ENCODE measurements around the gene OGFOD1.
A peak's percentile ranks its signal among the peaks of the same experiment; 100 is the strongest.

The OGFOD1 gene
- 17.3 to 55.0 (median 36.8) reads per million in 17 experiments for total RNA-seq

DNA sequence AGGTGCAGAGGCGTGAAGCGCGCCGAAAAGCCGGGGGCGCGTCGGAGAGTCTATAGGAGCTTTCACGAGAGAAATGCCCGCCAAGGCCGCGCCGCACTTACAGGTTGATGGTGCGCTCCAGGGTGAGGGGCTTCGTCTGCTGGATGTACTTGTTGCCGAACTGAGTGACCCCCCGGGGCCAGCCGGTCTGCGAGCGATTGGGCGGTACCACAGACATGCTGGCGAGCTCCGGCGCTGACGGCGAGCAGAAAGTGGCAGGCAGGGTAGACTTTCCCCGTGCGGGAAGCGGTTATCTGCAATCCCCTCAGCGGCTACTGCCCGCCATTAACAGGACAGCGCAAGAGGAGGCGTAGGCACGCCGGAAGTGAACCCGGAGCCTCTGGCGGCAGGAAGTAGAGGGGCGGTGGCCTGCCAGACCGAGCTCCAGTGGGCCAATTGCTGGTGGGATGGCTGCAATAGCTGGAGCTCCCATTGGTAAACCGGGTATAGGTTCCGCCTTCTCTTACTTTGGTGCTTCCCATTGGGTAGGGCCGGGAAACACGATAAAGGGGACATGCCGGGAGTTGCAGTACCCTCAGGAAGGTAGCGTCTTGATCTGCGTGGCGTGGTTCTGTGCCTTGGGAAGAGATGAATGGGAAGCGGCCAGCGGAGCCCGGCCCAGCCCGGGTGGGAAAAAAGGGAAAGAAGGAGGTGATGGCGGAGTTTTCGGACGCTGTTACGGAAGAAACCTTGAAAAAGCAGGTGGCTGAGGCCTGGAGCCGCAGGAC is at the start of gene OGFOD1, which contains the start of gene NUDT21:
Gene OGFOD1, plus strand, starts transcription at position 569 of the 767 bp plus-strand sequence. Its CDS starts 59 bp downstream, at position 628.
Gene NUDT21, minus strand, starts transcription at position 347 of the 767 bp plus-strand sequence. Its CDS starts 130 bp downstream, at position 217.
- DNase-seq: peak; percentile 94 to 99 (median 97)

DNA sequence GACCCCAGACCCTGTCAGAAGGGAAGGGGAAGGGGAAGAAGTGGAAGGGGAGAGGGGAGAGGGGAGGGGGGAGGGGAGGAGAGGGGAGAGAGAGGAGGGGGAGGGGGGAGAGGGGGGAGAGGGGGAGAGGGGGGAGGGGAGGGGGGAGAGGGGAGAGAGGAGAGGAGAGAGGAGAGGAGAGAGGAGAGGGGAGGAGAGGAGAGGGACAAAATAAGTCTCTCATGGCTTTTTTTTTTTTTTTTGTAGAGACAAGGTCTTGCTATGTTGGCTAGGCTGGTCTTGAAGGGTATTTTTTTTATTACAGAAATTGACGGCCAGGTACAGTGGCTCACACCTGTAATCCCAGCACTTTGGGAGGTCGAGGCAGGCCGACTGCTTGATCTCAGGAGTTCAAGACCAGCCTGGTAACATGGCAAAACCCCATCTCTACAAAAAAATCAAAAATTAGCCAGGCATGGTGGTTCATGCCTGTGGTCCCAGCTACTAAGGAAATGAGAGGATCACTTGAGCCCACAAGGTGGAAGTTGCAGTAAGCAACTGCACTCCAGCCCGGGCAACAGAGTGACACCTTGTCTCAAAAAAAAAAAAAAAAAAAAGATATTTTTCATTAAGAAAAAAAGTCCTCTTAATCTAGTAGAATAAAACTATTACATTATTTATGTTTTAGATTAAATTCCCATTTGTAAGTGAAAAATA is 45.2 kb upstream of the OGFOD1 start:
- no peak for DNase-seq

DNA sequence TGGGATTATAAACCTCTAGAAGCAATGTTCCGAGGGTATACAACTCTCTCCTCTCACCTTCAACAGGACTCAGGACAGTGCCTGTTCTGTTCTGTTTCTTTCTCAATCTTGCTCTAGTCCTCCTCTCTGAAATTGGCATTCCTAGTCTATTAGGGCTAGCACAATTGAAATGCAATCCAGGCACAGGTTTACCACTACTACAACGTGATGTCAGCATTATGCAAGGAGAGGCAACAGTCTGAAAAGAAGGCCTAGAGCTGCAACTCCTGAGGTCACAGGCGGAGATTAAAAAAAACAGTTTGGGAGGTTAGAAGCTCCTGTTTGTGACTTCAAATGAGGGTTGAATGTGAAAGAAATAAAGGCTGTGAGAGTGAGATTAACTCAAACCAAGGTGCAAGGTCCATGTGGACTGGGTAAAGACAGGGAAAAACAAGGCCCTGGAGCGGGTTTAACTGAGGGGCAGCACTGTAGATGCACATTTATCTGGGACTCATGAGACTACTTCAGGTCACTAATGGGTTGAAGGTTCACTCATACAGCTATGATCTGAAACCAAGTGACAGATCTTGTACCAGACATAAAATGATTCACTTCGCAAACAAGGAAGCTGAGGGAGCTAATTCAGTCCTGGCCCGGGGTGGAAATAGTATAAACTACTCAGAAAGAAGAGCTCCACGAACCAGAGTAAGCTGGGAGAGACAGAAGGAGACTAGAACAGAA is 42.8 kb upstream of the OGFOD1 start:
- peak in 1 of 4 experiments; percentile 11 for DNase-seq

DNA sequence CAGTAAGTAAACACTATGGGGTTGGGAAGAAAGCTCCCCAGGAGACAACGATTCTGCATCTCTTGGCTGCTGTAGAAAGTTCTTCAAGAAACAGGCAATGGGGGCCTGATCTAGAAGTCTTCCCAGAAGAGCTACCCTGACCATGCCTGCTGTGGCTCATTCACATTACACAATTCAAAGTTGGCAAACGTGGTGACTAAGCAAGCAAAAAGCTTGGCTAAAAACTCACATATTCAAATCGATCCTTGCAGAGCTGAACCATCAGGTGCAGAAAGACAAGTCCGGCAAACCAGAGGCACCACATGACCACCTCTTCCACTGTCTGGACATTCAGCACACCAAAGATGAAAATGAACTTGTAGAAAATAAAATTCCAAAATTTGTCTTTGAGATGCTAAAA is 42.2 kb upstream of the OGFOD1 start:
- DNase-seq: peak; percentile 22 to 57 (median 48)

DNA sequence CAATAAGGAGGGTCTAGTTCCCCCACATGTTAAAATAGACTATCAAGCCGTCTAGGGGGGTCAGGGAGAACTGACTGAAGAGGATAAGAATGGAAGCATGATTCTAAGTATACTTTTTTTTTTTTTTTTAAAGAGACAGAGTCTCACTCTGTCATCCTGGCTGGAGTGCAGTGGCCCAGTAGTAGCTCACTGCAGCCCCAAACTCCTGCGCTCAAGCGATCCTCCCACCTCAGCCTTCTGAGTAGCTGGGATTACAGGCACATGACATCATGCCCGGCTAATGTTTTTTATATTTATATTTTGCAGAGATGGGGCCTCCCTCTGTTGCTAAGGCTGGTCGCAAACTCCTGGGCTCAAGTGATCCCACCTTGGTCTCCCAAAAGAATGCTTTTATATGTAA is 40.2 kb upstream of the OGFOD1 start:
- DNase-seq: no peak

DNA sequence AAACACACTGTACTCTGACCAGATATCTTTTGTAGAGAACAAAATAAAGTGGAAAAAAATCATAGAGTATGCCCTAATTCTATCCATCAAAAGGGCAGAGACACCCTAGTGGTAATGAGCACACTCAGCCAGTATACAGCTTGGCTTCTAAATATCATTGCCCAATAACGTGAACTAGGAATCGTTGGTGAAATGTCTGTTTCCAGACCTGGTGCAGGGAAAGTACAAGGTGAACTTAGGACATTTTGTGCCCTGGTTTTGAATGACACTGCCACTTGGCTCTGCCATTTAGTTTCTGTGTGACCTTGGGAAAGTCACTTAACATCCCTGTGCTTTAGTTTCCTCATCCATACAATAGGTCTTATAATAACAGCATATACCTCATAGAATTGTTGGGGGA is 39.7 kb upstream of the OGFOD1 start:
- DNase-seq: no peak

DNA sequence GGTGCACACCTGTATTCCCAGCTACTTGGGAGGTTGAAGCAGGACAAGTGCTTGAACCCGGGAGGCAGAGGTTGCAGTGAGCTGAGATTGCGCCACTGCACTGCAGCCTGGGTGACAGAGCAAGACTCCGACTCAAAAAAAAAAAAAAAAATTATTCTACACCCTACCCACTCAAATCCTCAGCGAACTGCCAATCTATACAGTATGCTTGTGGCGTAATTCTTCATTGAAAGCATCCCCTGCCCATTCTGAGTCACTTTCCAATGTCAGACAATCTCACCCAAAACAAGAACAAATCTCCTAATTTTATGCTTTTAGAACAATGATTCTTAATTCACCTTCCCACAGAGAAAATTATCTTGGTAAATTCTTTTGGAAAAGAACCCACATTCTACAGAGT is 38.0 kb upstream of the OGFOD1 start:
- peak in 3 of 4 experiments; percentile 30 to 66 (median 52) for DNase-seq

DNA sequence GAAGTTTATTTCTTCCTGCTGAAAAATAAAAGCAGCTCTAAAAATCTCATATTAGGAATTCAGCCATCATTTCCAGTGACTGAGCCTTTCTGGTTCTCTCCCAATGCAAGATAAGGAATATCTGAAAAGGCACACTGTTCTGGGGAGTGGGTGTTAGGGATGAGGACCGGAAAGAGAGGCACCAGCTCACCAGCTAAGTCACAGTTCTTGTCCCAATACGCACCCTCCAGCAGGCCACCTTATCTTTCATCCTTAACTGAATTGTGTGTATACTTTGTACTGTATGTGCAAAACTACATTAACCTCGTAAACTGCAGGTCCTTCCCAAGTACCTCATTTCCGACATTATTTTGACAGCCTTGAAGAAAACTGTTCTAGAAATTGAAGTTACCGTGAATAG is 37.0 kb upstream of the OGFOD1 start:
- no peak for DNase-seq

DNA sequence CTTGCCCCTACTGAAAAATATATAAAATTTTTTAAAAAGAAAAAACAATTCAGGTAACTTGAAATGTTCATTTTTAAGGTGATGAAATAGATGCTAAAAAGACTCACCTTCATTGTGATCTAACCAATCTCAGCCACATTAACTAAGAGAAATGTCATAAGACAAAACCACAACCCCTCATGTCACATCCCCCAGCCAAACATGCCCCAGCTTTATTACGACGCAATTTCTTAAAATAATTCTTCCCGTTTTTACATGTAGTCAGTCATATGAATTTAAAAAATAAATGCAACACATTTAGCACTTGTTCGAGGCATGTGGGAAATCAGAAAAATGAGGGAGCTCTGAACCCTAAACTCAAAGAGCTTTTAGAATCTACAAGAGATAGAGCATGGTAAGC is 35.5 kb upstream of the OGFOD1 start:
- peak; percentile 55 to 75 (median 65) for DNase-seq

DNA sequence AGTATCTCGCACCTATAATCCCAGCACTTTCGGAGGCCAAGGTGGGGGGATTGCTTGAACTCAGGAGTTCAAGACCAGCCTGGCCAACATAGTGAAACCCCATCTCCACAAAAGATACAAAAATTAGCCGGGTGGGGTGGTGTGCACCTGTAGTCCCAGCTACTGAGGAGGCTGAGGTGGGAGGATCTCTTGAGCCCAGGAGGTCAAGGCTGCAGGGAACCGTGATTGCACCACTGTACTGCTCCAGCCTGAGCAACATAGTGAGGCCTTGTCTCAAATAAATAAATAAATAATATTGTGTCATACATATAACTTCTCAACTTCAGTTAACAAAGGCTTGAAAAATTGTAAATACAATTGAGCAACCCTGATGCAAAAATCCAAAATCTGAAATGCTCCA is 34.2 kb upstream of the OGFOD1 start:
- DNase-seq: no peak

DNA sequence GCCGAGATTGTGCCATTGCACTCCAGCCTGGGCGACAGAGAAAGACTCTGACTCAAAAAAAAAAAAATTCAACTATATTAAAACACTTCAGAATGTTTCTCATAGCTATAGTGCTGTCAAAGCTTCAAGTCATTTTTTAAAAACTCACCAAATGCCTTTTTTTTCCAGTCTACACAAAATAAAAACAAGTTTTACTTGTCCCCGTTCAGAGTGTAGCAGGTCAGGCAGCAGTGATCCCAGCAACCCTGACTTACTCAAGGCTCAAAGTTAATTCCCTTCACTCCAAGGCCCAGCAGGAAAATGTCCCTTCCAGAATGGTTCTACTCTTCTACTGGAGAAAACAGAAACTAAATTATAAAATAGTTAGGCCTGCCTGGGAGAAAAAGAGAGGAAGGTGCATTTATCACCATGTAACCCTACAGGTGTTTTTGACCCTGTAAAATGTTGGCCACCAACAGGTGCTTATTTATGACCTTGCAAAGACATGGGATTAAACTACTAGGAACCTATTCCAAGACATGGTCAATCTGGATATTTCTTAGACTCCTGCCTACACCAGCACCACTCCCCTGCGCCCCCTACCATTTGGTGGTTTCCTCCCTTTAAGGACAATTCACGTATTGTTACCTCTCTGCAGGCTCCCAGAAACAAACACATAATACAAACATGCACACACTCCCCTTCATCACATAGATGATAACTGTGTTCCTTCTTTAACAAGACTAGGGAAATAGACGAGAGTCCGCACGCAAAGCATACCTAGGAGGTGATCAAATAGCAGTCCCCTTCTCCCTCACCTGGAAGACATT is 31.4 kb upstream of the OGFOD1 start:
- DNase-seq: no peak

DNA sequence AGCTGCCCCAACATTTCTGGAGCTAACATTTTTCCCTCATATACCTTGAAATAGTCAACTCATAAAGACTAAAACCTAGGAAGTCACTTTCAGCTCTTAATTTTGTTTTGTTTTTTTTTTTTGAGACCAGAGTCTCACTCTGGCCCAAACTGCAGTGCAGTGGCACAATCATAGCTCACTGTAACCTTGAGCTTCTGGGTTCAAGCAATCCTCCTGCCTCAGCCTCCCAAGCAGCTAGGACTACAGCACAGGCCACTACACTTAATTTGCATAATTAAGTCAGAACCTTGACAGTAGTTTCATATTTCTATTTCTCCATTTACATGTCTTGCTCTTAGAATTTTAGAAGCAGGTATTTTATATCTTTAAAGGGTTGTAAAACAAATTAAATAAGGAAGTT is 30.7 kb upstream of the OGFOD1 start:
- DNase-seq: no peak

DNA sequence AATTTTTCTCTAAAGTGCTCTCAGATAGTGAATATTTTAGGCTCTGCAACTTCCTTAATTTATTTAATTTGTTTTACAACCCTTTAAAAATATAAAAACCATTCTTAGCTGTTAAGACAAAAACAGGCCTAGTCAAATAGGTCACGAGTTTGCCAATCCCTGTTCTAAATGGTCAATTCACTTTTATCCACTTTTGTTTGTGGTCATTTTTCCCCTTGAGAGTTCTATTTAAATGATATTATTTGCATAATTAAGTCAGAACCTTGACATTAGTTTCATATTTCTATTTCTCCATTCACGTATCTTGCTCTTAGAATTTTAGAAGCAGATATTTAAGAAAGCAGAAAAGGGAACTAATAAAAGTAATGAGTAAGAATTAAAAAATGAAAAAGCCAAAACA is 30.0 kb upstream of the OGFOD1 start:
- no peak for DNase-seq

DNA sequence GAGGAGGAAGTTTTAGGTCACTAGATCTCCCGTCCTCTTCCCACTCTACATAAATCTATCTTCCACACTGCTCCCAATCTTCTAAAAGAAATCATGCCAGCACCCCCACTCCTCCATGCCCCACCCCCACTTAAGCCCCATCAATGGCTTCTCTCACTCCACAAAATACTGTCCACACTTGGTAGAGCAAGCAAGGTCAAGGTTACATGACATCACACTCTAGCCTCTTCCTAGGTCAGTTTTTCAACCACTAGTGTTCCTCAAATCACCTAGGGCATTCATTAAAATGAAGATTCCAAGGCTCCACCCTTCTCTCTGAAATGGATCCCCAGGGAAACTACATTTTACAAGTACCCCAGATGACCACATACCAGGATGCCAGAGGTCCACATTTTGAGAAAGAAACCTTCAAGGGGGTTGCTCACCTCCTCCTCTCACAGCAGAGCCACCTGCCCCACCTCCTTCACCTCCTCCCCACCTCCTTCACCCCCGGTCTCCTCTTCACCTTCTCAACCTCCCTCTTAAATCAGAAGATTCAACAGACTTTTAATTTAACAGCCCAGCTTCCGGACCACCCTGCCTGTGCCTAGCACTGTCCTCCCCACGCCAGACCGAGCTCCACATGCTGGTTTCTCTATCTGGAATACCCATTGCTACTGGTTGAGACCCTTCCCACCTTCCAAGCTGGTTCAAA is 29.2 kb upstream of the OGFOD1 start:
- no peak for DNase-seq

DNA sequence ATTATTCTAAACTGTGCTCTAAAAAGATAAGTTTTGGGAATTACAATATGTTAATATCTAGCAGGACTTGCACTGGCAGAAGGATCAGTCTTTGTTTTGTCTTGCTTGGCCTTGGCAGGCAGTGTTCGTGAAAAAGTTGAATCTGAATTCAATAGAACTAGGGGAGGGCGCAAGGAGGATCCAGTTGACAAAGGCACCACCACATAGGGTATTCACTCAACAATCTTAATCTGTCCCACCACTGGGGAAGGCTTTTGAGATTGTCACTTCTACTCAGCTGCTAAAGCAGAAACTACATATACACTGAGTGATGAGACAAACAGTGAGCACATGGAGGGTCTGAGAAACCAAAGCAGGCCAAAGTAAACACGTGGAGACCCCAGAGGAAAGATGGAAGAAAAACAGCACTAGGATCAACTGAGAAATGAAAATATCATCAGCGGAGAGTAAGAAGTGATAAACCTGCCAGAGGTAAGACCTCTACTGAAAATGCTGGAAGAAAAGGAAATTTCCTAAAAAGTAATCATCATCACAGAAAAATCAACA is 28.4 kb upstream of the OGFOD1 start:
- no peak for DNase-seq

DNA sequence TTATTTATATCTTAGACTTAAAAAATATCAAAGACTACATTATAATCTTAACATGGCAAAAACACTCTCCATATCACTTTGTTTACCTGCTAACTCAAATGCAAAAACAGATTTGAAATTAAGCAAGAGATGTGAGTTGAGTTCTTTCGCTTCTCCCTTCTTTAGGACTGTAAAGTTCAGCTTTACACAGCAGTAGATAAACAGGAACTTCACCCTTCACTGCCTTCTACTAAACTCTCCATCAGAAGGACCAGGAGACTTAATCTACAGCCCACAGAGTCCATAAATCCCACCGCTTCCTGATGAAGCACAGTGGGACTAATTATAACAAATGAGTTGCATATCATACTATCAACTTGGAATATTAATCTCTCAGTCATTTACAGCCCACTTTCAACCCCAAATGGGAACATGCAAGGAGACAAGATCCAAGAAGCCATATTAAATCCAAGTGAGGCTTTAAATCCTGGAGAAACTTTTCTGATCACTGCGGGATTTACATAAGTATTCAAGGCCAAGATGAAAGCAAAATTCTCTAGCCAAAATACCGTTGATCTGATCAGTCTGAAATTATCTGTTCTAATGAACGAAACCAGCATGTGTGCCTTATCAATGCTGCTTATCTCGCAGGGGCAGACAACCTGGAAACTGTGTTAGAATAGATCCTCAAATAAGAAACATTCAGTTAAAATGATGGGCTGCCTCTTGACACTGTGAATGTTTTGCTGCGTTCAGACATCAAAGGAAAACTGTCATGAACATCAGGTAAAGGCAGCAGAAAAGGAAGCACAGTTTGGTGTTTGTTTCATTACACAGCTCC is 27.6 kb upstream of the OGFOD1 start:
- DNase-seq: peak in 3 of 4 experiments; percentile 34 to 68 (median 65)

DNA sequence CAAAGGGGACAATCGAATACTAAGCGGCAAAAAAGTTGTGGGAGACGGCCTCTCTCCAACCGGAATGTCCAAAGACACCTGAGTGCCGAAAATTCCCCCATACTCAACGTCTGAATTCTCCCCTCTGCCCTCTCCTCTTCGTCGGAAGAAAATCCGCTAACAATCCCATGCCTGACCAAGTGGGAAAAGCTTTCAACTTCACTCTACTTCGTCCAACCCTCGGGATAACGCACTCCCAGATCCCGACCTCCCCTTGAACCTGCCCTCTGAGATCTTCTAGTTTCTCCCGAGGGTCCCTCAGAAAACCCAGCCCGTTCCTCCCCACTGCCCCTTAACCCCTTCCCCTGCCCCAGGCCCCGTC is 27.0 kb upstream of the OGFOD1 start:
- peak in 2 of 4 experiments; percentile 9 for DNase-seq

DNA sequence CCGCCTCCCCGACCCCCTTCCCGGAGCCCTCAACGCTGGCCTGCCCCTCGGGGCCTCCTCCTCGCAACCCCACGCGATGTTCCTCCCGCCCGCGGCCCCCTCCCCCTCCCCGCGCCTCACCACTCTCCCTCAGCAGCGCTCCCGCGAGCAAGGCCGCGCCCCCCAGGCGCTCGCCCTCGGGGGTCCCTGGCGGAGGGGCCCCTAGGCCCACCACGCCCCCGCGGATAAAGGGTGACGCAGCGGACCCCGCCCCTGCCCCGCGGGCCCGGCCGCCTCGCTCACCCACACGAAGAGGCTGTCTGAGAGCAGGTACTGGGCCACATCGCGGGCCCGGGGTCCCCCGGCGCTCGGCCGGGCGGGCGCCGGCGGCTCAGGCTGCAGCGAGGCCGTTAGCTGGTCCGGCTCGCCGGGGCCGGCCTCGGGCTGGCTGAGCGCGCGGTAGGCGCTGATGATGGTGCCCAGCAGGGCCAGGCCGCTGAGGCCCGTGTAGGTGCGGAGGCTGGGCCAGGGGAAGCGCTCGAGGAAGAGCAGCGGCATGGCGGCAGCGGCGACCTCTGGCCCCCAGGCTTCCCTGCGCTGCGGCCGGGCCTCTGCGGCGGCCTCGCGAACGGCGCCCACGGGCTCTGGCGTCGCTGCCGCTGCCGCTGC is 26.4 kb upstream of the OGFOD1 start:
- no peak for DNase-seq

DNA sequence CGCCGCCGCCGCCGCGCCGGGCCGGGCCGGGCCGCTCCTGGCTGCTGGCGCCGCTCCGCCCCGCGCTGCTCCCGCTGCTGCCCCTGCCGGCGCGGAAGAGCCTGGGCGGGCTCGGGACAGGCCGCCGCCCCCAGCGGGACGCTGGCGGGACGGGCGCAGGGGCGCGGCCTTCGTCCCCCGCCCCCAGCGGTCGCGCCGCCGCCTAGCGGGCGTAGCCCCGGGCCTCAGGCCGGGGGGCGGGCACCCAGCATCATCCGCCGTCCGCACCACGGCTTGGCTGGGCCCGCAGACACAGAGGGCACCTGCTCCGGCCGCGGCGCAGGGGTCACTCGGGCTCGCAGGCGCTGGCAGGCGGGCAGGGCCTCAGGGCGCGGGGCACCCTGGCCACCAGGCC is 25.9 kb upstream of the OGFOD1 start, which contains the start of gene AMFR:
Gene AMFR, minus strand, starts transcription at position 107 of the 394 bp plus-strand sequence. CDS start 218 bp downstream, outside the sequence.
- DNase-seq: peak; percentile 92 to 97 (median 94)

DNA sequence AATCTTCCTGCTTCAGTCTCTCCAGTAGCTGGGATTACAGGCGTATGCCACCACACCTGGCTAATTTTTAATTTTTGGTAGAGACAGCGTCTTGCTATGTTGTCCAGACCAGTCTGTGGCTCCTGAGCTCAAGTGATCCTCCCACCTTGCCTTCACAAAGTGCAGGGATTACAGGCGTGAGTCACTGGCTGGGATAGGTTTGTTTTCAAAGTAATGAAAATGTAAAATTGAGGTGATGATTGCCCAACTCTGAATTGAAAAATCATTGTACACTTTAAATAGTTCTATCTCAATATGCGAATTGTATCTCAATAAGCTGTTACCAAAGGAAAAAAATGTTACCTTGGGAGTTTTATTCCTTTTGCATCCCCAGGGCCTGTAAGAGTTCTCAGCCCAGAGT is 24.8 kb upstream of the OGFOD1 start:
- DNase-seq: no peak
